PC-9 (cell line): ENCODE measurements around the gene TRIM38.

ENCODE experiments used
- EZH2 ChIP-seq: fragments of 200-600 bp; sonication (generic); IDR thresholded peaks from 2 replicates; pipeline ENCODE4 v1.8.0; 2017; ENCODE audit warnings: antibody characterized with exemption, low read depth
- TF ChIP-seq, protein P1 (sequence below): fragments of 200-600 bp; sonication (generic); conservative IDR thresholded peaks from 2 replicates; pipeline ENCODE4 v1.6.1; 2017; ENCODE audit warnings: mixed run types, antibody characterized with exemption, mild to moderate bottlenecking, moderate library complexity

DNA sequence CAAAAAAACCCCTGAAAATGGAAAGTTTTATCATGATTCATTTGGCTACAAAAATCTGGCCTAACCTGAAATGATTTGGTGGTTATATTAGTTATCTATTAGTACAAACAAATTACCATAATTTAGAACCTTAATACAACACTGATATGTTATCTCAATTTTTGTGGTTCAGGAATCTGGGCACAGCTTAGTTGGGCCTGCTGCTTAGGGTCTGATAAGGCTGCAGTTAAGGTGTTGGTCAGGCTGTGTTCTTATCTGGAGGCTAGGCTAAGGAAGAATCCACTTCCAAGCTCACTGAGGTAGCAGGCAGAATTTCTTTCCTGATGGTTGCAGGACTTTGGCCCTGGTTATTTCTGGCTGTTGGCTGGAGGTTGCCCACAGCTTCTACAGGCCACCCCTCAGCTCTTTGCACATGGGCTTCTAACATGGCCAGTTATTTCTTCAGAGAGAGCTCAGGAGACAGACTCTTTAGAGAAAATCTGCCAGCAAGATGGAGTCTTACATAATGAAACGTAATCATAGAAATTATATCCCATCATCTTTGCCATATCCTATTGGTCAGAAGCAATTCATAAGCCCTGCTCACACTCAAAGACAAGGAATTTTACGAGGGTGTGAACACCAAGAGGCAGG lies 11.4 kb downstream of the TRIM38 start:
- TF ChIP-seq, protein P1, sequence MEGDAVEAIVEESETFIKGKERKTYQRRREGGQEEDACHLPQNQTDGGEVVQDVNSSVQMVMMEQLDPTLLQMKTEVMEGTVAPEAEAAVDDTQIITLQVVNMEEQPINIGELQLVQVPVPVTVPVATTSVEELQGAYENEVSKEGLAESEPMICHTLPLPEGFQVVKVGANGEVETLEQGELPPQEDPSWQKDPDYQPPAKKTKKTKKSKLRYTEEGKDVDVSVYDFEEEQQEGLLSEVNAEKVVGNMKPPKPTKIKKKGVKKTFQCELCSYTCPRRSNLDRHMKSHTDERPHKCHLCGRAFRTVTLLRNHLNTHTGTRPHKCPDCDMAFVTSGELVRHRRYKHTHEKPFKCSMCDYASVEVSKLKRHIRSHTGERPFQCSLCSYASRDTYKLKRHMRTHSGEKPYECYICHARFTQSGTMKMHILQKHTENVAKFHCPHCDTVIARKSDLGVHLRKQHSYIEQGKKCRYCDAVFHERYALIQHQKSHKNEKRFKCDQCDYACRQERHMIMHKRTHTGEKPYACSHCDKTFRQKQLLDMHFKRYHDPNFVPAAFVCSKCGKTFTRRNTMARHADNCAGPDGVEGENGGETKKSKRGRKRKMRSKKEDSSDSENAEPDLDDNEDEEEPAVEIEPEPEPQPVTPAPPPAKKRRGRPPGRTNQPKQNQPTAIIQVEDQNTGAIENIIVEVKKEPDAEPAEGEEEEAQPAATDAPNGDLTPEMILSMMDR = no peak
- TF ChIP-seq EZH2 = no peak
